ENCODE results near the gene FFAR4.

The FFAR4 gene

DNA sequence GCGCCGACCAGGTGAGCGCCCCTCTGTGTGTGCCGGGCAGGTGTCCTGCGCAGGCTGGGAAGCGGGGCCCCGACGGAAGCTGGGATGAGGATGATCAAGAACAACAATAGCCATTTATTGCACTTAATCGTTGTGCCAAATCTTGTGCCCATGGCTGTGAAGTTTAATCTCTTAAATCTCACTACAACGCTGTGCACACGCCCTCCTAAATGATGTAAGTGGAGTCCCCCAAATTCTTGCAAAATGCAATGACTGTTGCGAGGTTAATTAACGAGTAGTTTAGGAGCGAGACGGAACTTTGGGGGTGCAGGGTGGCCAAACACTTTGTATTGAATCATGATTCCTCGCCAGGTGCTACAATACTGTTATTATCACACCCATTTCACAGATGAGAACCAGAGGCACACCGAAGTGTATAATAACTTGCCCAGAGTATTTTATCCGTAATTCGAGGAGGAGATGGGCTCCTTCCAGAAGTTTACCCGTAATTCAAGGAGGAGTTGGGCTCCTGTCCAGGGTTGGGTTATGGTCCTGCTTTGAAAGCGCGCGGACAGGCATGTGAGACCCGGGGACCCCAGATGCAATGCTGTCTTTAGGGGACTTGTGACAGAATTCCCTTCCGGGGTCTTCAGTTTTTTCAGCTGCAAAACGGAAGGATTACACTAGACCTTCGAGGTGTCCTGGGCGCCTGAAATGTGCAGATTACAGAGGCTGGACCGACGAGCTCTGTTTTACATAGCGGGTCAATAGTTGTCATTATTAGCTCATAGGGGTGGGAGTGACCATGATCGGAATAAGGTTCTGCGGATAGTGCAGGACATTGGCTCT lies 1.0 kb downstream of the FFAR4 start:
- no peak for DNase-seq (ENCODE audit: low read depth)
- no peak overlapping the region for H3K4me3 ChIP-seq (ENCODE audit: low read depth, low read length)

- no peak overlapping the region for H3K4me3 ChIP-seq (ENCODE audit: low read depth, low read length)
- DNase-seq (ENCODE audit: low read depth): no peak
Measured at GRCh38 chr10:93568105-93568390, 1.6 kb downstream of the FFAR4 start.

- no peak for DNase-seq (ENCODE audit: low read depth)
- no peak overlapping the region for H3K4me3 ChIP-seq (ENCODE audit: low read depth, low read length)
Measured at GRCh38 chr10:93570383-93570782, 3.9 kb downstream of the FFAR4 start.

DNA sequence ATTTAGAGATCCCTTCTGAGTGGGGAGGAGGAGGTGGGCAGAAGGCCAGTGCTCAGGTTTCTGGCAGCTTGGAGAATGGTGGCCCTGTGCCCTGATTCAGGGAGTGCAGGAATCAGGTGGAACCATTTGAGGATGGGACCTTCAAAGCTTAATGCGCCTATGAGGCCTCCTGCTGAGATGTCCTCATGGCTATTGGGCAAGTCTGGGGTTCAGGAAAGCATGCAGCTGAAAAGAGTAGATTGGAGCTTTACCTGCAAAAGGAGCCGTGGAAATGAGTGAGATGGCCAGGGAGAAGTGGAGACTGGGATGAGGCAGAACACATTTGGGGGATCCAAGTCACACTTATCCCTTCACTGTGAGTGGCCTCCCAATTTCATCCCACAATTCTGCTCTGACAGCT lies 6.1 kb downstream of the FFAR4 start:
- H3K4me3 ChIP-seq (ENCODE audit: low read depth, low read length): no peak overlapping the region
- no peak for DNase-seq (ENCODE audit: low read depth)

DNA sequence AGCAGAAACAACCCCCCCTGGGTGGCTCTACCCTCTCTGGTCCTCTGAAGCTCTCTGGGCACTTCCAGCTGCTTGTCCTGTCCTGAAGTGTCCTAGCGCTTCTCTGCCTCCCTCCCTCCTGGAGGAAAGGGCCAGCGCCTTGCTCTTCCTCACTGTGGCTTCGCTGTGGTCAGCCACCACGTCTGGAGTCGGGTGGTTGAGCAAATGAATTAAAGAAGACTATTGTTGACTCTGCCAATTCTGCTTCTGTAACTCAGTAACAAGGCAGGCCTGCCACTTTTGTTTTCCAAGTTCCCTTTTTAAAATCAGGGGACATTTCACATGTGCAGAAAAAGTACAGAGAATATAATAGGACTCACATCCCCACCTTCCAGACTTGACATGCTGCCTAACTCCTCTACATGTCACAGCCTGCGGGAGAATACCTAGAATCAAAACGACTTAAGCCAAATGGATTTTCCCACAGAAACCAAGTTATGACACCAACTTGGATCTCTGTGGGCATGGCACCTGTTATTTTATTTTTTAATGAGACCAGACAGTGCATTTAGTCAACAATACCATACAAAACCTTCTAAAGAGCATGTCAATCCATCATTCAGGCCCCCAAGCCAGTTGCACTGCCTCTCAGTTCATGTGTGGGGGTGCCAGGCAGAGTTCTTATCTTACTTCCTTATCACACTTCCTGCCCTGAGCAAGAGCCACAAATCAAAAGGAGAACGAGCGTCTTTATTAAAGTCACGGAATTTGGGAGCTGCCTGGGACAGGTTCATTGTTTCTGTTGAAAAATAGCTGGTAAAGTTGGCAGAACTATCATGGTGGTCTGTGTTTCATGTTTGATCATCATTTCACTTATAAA lies 6.8 kb downstream of the FFAR4 start:
- DNase-seq (ENCODE audit: low read depth): no peak
- no peak overlapping the region for H3K4me3 ChIP-seq (ENCODE audit: low read depth, low read length)

DNA sequence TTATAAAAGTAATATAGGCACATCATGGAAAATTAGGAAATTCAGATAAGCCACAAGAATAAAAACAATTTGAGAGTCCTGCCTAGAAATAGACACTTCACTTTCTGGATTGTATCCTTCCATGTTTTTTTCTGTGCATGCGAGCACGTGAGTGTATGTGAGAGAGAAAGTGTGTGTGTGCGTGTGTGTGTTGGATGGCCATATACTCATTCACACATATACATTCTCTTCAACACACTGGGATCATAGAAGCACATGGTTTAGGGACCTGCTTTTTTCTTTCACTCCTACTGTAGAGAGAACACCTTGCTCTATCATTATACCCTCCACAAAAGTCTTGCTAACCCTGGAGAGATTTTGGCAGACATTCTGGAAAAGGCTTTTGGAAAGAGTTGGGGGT lies 7.5 kb downstream of the FFAR4 start:
- no peak overlapping the region for H3K4me3 ChIP-seq (ENCODE audit: low read depth, low read length)
- DNase-seq (ENCODE audit: low read depth): no peak

GRCh38 chr10:93576888-93577287 lies 10.4 kb downstream of the FFAR4 start:
- DNase-seq (ENCODE audit: low read depth): no peak
- no peak overlapping the region for H3K4me3 ChIP-seq (ENCODE audit: low read depth, low read length)

GRCh38 chr10:93577565-93577964 lies 11.1 kb downstream of the FFAR4 start:
- DNase-seq (ENCODE audit: low read depth): no peak
- H3K4me3 ChIP-seq (ENCODE audit: low read depth, low read length): no peak overlapping the region

DNA sequence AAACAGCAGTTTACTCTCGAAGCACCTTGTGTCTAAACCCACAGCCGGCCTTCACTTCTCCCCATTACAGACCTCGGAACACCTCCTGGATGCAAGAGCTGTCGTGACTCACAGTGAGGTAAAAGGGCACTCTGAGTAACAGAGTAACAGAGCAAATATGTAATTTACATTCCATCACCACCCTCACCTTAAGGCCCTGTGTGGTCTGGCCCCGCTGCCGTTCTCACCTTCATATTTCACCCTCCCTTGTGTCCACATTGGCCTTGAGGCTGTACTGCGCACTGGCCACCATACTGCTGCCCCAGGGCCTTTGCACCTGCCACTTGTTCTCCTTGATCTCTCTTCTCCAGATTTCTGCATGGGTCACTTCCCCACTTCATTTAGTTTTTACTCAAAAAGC lies 12.6 kb downstream of the FFAR4 start:
- DNase-seq (ENCODE audit: low read depth): no peak
- H3K4me3 ChIP-seq (ENCODE audit: low read depth, low read length): no peak overlapping the region

DNA sequence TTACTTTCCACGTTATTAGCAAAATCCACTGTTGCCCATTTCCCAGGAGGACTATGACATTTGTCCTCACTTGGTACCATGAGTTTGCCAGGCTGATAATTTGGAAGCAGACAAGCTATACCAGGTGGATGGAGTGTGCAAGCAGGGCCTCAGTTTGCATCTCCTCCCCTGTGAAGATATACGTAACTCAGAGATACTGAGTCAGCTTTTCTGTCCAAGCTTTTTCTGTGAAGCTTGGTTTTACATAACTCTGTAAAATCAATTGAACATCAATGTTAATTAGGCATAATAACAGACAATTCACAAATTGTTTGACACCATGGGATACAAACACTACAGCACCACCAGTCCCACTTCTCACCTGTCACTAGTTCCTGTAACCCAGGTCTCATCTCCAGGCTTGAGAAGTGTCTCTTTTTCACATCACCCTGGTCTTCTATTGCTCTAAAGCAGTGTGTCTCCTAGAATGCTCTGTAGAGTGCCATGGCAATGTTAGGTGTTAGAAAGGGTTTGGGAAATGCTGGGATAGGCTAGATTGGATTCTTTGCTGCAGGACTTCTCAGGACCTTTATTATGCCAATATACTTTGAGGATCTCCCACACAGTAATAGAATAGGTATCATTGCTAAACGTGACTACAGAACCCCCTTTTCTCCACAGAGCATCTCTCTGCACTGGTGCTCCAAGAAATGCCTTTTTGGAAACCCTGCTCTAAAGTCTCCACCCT lies 13.7 kb downstream of the FFAR4 start:
- H3K4me3 ChIP-seq (ENCODE audit: low read depth, low read length): no peak overlapping the region
- no peak for DNase-seq (ENCODE audit: low read depth)

DNA sequence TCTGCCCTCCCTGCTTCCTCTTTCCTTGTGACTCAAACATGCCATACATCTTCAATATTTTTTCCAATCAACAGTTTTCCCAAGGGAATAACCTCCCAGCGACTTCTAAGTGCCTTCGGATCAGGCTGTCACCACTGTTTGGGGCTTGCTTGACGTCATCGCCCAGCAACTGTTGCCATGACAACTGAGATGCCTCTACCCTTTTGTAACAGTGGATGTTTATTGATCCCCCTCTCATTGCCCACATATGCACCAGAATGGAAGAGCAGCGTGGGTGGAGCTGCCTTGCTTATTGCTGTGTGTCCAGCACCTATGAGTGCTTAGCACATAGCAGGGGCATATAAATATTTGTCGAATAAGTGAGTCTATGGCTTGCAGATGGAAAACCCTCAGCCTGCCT lies 14.4 kb downstream of the FFAR4 start:
- no peak for DNase-seq (ENCODE audit: low read depth)
- H3K4me3 ChIP-seq (ENCODE audit: low read depth, low read length): no peak overlapping the region

- DNase-seq (ENCODE audit: low read depth): no peak
- H3K4me3 ChIP-seq (ENCODE audit: low read depth, low read length): no peak overlapping the region
Measured at GRCh38 chr10:93584445-93584844, 18.0 kb downstream of the FFAR4 start.

- DNase-seq (ENCODE audit: low read depth): no peak
- no peak overlapping the region for H3K4me3 ChIP-seq (ENCODE audit: low read depth, low read length)
Measured at GRCh38 chr10:93589648-93590562, 23.4 kb downstream of the FFAR4 start.

- H3K4me3 ChIP-seq (ENCODE audit: low read depth, low read length): no peak overlapping the region
- DNase-seq (ENCODE audit: low read depth): no peak
Measured at GRCh38 chr10:93590638-93591037, 24.2 kb downstream of the FFAR4 start.

GRCh38 chr10:93591065-93591808 lies 24.8 kb downstream of the FFAR4 start:
- no peak for DNase-seq (ENCODE audit: low read depth)
- no peak overlapping the region for H3K4me3 ChIP-seq (ENCODE audit: low read depth, low read length)

- no peak for DNase-seq (ENCODE audit: low read depth)
- H3K4me3 ChIP-seq (ENCODE audit: low read depth, low read length): no peak overlapping the region
Measured at GRCh38 chr10:93593254-93593653, 26.8 kb downstream of the FFAR4 start.

GRCh38 chr10:93593749-93594148 lies 27.3 kb downstream of the FFAR4 start:
- DNase-seq (ENCODE audit: low read depth): no peak
- no peak overlapping the region for H3K4me3 ChIP-seq (ENCODE audit: low read depth, low read length)

GRCh38 chr10:93594518-93594917 lies 28.1 kb downstream of the FFAR4 start:
- no peak overlapping the region for H3K4me3 ChIP-seq (ENCODE audit: low read depth, low read length)
- no peak for DNase-seq (ENCODE audit: low read depth)
